ENCODE measurements around the gene FARS2.

Gene FARS2

GRCh38 chr6:5598123-5598522, 336.8 kb downstream of the FARS2 start:
- no peak for DNase-seq

GRCh38 chr6:5599127-5599526, 337.8 kb downstream of the FARS2 start:
- peak; percentile 77 for DNase-seq

- no peak for DNase-seq
These were observed 344.6 kb downstream of the FARS2 start for GRCh38 chr6:5605937-5606336.

GRCh38 chr6:5606546-5606945, 345.2 kb downstream of the FARS2 start:
- no peak for DNase-seq

GRCh38 chr6:5610640-5611039, 349.3 kb downstream of the FARS2 start:
- no peak for DNase-seq

GRCh38 chr6:5617179-5617578, 355.9 kb downstream of the FARS2 start:
- DNase-seq = no peak

GRCh38 chr6:5619249-5619648, 357.9 kb downstream of the FARS2 start:
- DNase-seq = no peak

GRCh38 chr6:5622276-5623005, 361.1 kb downstream of the FARS2 start:
- DNase-seq = no peak

GRCh38 chr6:5623769-5624168, 362.5 kb downstream of the FARS2 start:
- DNase-seq = no peak

GRCh38 chr6:5624256-5624655, 362.9 kb downstream of the FARS2 start:
- no peak for DNase-seq

GRCh38 chr6:5626727-5627426, 365.6 kb downstream of the FARS2 start:
- no peak for DNase-seq

GRCh38 chr6:5630636-5631035, 369.3 kb downstream of the FARS2 start:
- DNase-seq = no peak

GRCh38 chr6:5632348-5632935, 371.1 kb downstream of the FARS2 start:
- no peak for DNase-seq

GRCh38 chr6:5634525-5634924, 373.2 kb downstream of the FARS2 start:
- DNase-seq = peak; percentile 28

GRCh38 chr6:5636210-5637030, 375.1 kb downstream of the FARS2 start:
- peak; percentile 4 for DNase-seq

GRCh38 chr6:5637714-5638113, 376.4 kb downstream of the FARS2 start:
- no peak for DNase-seq

- no peak for DNase-seq
These were observed 377.4 kb downstream of the FARS2 start for GRCh38 chr6:5638666-5639065.

- no peak for DNase-seq
These were observed 377.9 kb downstream of the FARS2 start for GRCh38 chr6:5639193-5639592.

- no peak for DNase-seq
These were observed 379.3 kb downstream of the FARS2 start for GRCh38 chr6:5640614-5641013.

GRCh38 chr6:5644523-5645185, 383.3 kb downstream of the FARS2 start:
- DNase-seq = no peak

GRCh38 chr6:5645328-5646290, 384.3 kb downstream of the FARS2 start:
- peak; percentile 11 for DNase-seq

Measured in fibroblast of upper back skin (primary cell).